Astrocyte (in vitro differentiated cells and primary cell): ENCODE data around the gene MIGA1. TPM values are rescaled to one million over a fixed set of nuclear protein-coding genes. Genes with fewer than 3 reads are reported as not detected.
A peak's percentile ranks its signal among the peaks of the same experiment; 100 is the strongest.

ENCODE experiments used
- DNase-seq: peaks from one replicate; pipeline ENCODE4 v3.0.0-alpha.2; 2010; ENCODE audit warnings: low read depth
- FAIRE-seq: peaks from 2 replicates; lab custom pipeline; 2011; peaks lifted over from hg19 to GRCh38; lab: Jason Lieb, UNC
- H2AFZ ChIP-seq: 2 replicates; pipeline ENCODE4 v1.6.0; 2012; ENCODE audit warnings: low read depth, low read length, inconsistent platforms
- H3K27ac ChIP-seq: 2 replicates; pipeline ENCODE4 v1.5.1; 2011; ENCODE audit warnings: low read depth, low read length, inconsistent platforms
- H3K27me3 ChIP-seq: 2 replicates; pipeline ENCODE4 v1.6.0; 2011; ENCODE audit warnings: low read length, inconsistent platforms; ENCODE audit not compliant: insufficient read depth
- H3K36me3 ChIP-seq: 2 replicates; pipeline ENCODE4 v1.5.1; 2011; ENCODE audit warnings: low read length, inconsistent platforms; ENCODE audit not compliant: insufficient read depth
- H3K4me1 ChIP-seq: 2 replicates; pipeline ENCODE4 v1.5.1; 2011; ENCODE audit warnings: low read length, inconsistent platforms; ENCODE audit not compliant: insufficient read depth
- H3K4me2 ChIP-seq: 2 replicates; pipeline ENCODE4 v1.6.0; 2012; ENCODE audit warnings: low read length, inconsistent platforms
- H3K4me3 ChIP-seq: 2 replicates; pipeline ENCODE4 v1.5.1; 2011; ENCODE audit warnings: low read depth, mild to moderate bottlenecking, low read length, inconsistent platforms; ENCODE audit not compliant: insufficient read depth
- H3K79me2 ChIP-seq: 2 replicates; pipeline ENCODE4 v1.6.0; 2012; ENCODE audit warnings: mild to moderate bottlenecking, low read length, inconsistent platforms; ENCODE audit not compliant: insufficient read depth
- H3K9ac ChIP-seq: 2 replicates; pipeline ENCODE4 v1.6.0; 2012; ENCODE audit warnings: mild to moderate bottlenecking, low read length, inconsistent platforms
- H3K9me3 ChIP-seq: 2 replicates; pipeline ENCODE4 v1.5.1; 2012; ENCODE audit warnings: low read depth, mild to moderate bottlenecking, low read length, inconsistent platforms; ENCODE audit not compliant: insufficient read depth
- H4K20me1 ChIP-seq: 2 replicates; pipeline ENCODE4 v1.6.0; 2012; ENCODE audit warnings: low read length, inconsistent platforms; ENCODE audit not compliant: insufficient read depth
- H3K27ac Mint-ChIP-seq: one replicate; pipeline ENCODE4 v1.8.0; 2021; ENCODE audit warnings: mild to moderate bottlenecking, mixed read lengths; ENCODE audit not compliant: unreplicated experiment
- H3K27me3 Mint-ChIP-seq: one replicate; pipeline ENCODE4 v1.8.0; 2021; ENCODE audit warnings: low read depth, mixed read lengths; ENCODE audit not compliant: unreplicated experiment
- H3K36me3 Mint-ChIP-seq: one replicate; pipeline ENCODE4 v1.8.0; 2021; ENCODE audit warnings: low read depth, mixed read lengths; ENCODE audit not compliant: unreplicated experiment
- H3K4me1 Mint-ChIP-seq: one replicate; pipeline ENCODE4 v1.8.0; 2021; ENCODE audit warnings: low read depth, mixed read lengths; ENCODE audit not compliant: unreplicated experiment
- H3K4me3 Mint-ChIP-seq: one replicate; pipeline ENCODE4 v1.8.0; 2021; ENCODE audit warnings: mild to moderate bottlenecking, moderate library complexity, mixed read lengths; ENCODE audit not compliant: unreplicated experiment
- H3K9me3 Mint-ChIP-seq: one replicate; pipeline ENCODE4 v1.8.0; 2021; ENCODE audit warnings: mild to moderate bottlenecking, mixed read lengths; ENCODE audit not compliant: unreplicated experiment
- EZH2 ChIP-seq: IDR thresholded peaks from 2 replicates; pipeline ENCODE4 v1.6.1; 2012; ENCODE audit warnings: mild to moderate bottlenecking, low read length, inconsistent platforms; ENCODE audit not compliant: insufficient read depth
- total RNA-seq: library from RNA; stranded (reverse); gene quantifications from 2 replicates; pipeline ENCODE4 v1.2.1, GENCODE V29; 2021
- TF ChIP-seq, protein P1 (sequence below): IDR thresholded peaks from 2 replicates; pipeline ENCODE4 v1.5.1; 2011; ENCODE audit warnings: low read depth, mild to moderate bottlenecking, inconsistent platforms, low read length, moderate library complexity; ENCODE audit not compliant: insufficient read depth

MIGA1 gene
- total RNA-seq, 1 donor from 2014 or later: 17.7 TPM

DNA sequence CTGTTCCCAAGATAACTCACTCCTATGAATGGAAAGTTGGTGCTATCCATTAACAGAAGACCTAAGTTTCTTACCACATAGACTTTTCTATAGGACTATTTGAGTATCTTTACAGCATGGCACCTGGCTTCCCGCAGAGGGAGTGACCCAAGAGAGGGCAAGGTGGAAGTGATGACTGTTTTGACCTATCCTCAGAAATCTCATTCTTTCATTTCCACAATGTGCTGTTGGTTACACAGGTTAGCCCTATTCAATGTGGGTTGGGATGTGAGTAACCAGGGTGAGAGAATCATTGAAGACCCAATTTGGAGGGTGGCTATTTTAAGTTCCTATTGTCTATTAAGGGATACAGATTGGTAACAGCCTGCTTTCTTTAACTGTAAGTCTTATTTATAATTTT, 70.6 kb downstream of the MIGA1 start:
- no peak for FAIRE-seq
- H3K27ac Mint-ChIP-seq: no peak overlapping the region
- H3K4me3 Mint-ChIP-seq: no peak overlapping the region
- peaks cover 5% of the 10 kb centered on the region for H3K9me3 Mint-ChIP-seq
- H3K27ac ChIP-seq: no peak overlapping the region
- no peak for DNase-seq
- no peak overlapping the region for H2AFZ ChIP-seq
- H3K36me3 ChIP-seq: no peaks in the 10 kb centered on the region
- H4K20me1 ChIP-seq: no peaks in the 10 kb centered on the region
- no peak overlapping the region for H3K4me2 ChIP-seq
- H3K4me3 ChIP-seq: no peak overlapping the region
- no peaks in the 10 kb centered on the region for H3K79me2 ChIP-seq
- H3K9ac ChIP-seq: no peak overlapping the region
- no peaks in the 10 kb centered on the region for H3K27me3 ChIP-seq
- TF ChIP-seq, protein P1, sequence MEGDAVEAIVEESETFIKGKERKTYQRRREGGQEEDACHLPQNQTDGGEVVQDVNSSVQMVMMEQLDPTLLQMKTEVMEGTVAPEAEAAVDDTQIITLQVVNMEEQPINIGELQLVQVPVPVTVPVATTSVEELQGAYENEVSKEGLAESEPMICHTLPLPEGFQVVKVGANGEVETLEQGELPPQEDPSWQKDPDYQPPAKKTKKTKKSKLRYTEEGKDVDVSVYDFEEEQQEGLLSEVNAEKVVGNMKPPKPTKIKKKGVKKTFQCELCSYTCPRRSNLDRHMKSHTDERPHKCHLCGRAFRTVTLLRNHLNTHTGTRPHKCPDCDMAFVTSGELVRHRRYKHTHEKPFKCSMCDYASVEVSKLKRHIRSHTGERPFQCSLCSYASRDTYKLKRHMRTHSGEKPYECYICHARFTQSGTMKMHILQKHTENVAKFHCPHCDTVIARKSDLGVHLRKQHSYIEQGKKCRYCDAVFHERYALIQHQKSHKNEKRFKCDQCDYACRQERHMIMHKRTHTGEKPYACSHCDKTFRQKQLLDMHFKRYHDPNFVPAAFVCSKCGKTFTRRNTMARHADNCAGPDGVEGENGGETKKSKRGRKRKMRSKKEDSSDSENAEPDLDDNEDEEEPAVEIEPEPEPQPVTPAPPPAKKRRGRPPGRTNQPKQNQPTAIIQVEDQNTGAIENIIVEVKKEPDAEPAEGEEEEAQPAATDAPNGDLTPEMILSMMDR: no peak
- TF ChIP-seq EZH2: no peak
- no peaks in the 10 kb centered on the region for H3K27me3 Mint-ChIP-seq
- peaks cover 18% of the 10 kb centered on the region for H3K36me3 Mint-ChIP-seq
- H3K4me1 ChIP-seq: no peaks in the 10 kb centered on the region
- no peaks in the 10 kb centered on the region for H3K9me3 ChIP-seq
- no peaks in the 10 kb centered on the region for H3K4me1 Mint-ChIP-seq

GRCh38 chr1:77857552-77857951, 78.1 kb downstream of the MIGA1 start:
- Histone ChIP-seq H3K9me3 (no peaks in the 10 kb centered on the region), H3K36me3 (no peaks in the 10 kb centered on the region), H3K4me3 (no peak overlapping the region), H3K4me1 (no peaks in the 10 kb centered on the region), H3K27me3 (no peaks in the 10 kb centered on the region), H2AFZ (no peak overlapping the region), H4K20me1 (no peaks in the 10 kb centered on the region), H3K79me2 (no peaks in the 10 kb centered on the region), H3K4me2 (no peak overlapping the region), H3K27ac (no peak overlapping the region), H3K9ac (no peak overlapping the region)
- Mint-ChIP-seq H3K36me3 (peaks cover 30% of the 10 kb centered on the region), H3K9me3 (peaks cover 5% of the 10 kb centered on the region), H3K27ac (no peak overlapping the region), H3K4me3 (no peak overlapping the region), H3K27me3 (no peaks in the 10 kb centered on the region), H3K4me1 (no peaks in the 10 kb centered on the region)
- no peak for TF ChIP-seq EZH2
- TF ChIP-seq, protein P1: no peak
- DNase-seq (peak; percentile 20), FAIRE-seq (no peak)

GRCh38 chr1:77858725-77859124, 79.3 kb downstream of the MIGA1 start:
- FAIRE-seq: no peak
- no peak overlapping the region for H3K4me2 ChIP-seq
- Mint-ChIP-seq H3K4me3 (no peak overlapping the region), H3K27me3 (no peaks in the 10 kb centered on the region), H3K27ac (no peak overlapping the region), H3K9me3 (peaks cover 5% of the 10 kb centered on the region), H3K4me1 (no peaks in the 10 kb centered on the region), H3K36me3 (peaks cover 26% of the 10 kb centered on the region)
- peaks cover 3% of the 10 kb centered on the region for H3K36me3 ChIP-seq
- TF ChIP-seq, protein P1: no peak
- no peak for TF ChIP-seq EZH2
- H3K27me3 ChIP-seq: no peaks in the 10 kb centered on the region
- no peaks in the 10 kb centered on the region for H3K79me2 ChIP-seq
- DNase-seq: no peak
- H3K9me3 ChIP-seq: no peaks in the 10 kb centered on the region
- no peaks in the 10 kb centered on the region for H3K4me1 ChIP-seq
- H2AFZ ChIP-seq: no peak overlapping the region
- H3K9ac ChIP-seq: no peak overlapping the region
- no peaks in the 10 kb centered on the region for H4K20me1 ChIP-seq
- no peak overlapping the region for H3K4me3 ChIP-seq
- H3K27ac ChIP-seq: no peak overlapping the region
